ENCODE results near the gene CMBL. TPM values are rescaled to one million over a fixed set of nuclear protein-coding genes. Genes with fewer than 3 reads are reported as not detected.

The CMBL gene
- total RNA-seq, 1 donor from 2014 or later: 32.9 TPM

DNA sequence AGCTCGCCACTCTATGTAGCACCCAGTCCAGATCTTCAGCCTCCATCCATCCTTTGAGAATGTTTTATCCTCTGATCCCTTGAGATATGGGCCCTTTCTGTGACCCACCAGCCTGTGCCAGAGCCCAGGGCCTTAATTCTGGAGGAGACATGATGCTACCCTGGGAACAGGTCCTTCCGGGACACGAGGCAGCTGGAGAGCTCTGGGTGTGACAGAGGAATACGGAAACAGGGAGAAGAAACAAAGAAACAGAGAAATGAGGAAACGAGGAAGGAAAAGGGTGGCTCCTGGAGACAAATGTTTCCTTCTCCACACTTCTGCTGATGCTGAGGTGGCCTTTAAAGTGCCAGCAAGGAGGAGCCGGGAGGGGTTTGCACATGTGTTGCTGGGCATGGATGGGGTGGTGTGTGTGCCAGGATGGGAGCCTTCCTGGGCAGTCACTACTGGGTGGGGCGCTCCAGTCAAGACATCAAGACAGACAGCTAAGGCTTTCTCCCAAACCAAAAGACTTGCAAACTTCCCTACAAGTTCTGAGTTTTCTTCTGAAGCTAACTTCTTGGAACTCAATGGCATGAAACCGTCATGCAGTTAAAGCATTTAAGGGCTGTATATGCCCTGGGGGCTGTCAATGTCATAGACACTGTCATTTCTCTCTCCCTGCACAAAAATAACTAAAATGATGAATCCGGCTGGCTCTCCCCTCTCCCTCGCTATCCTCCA lies 23.0 kb upstream of the CMBL start:
- Mint-ChIP-seq H3K9me3 (no peaks in the 10 kb centered on the region), H3K4me3 (peak overlapping the region; percentile 7), H3K4me1 (ENCODE audit: unreplicated experiment) (peaks cover 35% of the 10 kb centered on the region), H3K27ac (no peak overlapping the region), H3K36me3 (no peaks in the 10 kb centered on the region), H3K27me3 (peaks cover 59% of the 10 kb centered on the region)
- peak; percentile 36 for DNase-seq (ENCODE audit: extremely low spot score, unreplicated experiment)
- TF ChIP-seq CTCF (conservative IDR thresholded peaks at IDR 0.05): no peak

GRCh38 chr5:10329820-10330481 lies 22.2 kb upstream of the CMBL start:
- peak overlapping the region; percentile 25 for H3K4me3 Mint-ChIP-seq
- no peaks in the 10 kb centered on the region for H3K36me3 Mint-ChIP-seq
- H3K27ac Mint-ChIP-seq: no peak overlapping the region
- peaks cover 35% of the 10 kb centered on the region for H3K4me1 Mint-ChIP-seq (ENCODE audit: unreplicated experiment)
- peaks cover 52% of the 10 kb centered on the region for H3K27me3 Mint-ChIP-seq
- DNase-seq (ENCODE audit: extremely low spot score, unreplicated experiment): no peak
- H3K9me3 Mint-ChIP-seq: no peaks in the 10 kb centered on the region
- TF ChIP-seq CTCF (conservative IDR thresholded peaks at IDR 0.05): no peak

GRCh38 chr5:10329446-10329819 lies 21.7 kb upstream of the CMBL start:
- no peak for DNase-seq (ENCODE audit: extremely low spot score, unreplicated experiment)
- Mint-ChIP-seq H3K36me3 (no peaks in the 10 kb centered on the region), H3K9me3 (no peaks in the 10 kb centered on the region), H3K27ac (no peak overlapping the region), H3K4me3 (peak overlapping the region; percentile 29), H3K4me1 (ENCODE audit: unreplicated experiment) (peaks cover 35% of the 10 kb centered on the region), H3K27me3 (peaks cover 46% of the 10 kb centered on the region)
- TF ChIP-seq CTCF (conservative IDR thresholded peaks at IDR 0.05): no peak

DNA sequence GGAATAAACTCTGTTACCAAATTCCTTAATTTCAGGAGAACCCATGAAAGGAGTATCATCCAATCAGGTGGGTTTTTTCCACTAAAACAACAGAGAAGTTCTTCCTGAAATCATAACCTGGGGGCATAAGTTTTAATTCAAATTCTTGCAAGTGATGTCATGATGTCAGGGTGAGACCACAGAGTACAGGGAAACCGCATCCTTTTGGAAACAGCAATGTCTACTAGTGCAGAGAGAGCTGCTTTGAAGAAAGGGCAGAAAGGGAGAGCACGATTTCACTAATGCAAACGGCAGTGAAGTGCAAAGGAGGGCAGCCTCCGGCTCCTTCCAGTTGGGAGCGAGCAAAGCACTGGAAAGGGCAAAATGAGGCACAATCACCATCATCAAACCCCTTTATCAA lies 20.6 kb upstream of the CMBL start:
- H3K4me1 Mint-ChIP-seq (ENCODE audit: unreplicated experiment): peaks cover 41% of the 10 kb centered on the region
- no peak for DNase-seq (ENCODE audit: extremely low spot score, unreplicated experiment)
- no peak overlapping the region for H3K4me3 Mint-ChIP-seq
- H3K27me3 Mint-ChIP-seq: peaks cover 40% of the 10 kb centered on the region
- TF ChIP-seq CTCF (conservative IDR thresholded peaks at IDR 0.05): no peak
- no peaks in the 10 kb centered on the region for H3K9me3 Mint-ChIP-seq
- H3K27ac Mint-ChIP-seq: no peak overlapping the region
- no peaks in the 10 kb centered on the region for H3K36me3 Mint-ChIP-seq

DNA sequence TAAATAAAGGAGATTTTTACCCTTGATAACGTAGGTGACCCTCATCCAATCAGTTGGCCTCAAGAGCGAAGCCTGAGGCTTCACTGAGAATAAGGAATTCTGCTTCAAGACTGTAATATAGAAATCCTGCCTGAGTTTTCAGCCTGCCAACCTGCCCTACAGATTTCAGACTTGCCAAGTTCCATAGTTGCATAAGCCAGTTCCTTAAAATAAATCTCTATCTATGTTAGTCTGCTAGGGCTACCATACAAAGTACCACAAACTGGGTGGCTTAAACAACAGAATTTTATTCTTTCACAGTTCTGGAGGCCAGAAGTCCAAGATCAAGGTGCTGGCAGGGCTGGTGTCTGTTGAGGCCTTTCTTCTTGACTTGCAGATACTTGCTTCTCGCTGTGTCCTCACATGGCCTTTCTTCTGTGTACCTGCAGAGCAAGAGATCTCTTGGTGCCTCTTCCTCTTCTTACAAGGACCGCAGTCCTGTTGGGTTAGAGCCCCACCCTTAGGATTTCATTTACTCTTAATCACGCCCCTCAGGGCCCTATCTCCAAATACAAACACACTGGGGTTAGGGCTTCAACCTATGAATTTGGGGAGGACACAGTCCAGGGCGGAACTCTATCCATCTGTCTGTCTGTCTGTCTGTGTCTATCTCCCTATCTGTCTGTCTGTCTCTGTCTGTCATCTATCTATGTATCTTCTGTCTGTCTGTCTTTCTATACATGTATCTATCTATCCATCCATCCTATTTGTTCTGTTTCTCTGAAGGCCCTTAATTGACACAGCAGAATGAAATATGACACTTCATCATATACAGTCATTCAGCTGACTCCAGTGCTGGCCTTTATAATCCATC lies 17.0 kb upstream of the CMBL start:
- H3K4me1 Mint-ChIP-seq (ENCODE audit: unreplicated experiment): peaks cover 16% of the 10 kb centered on the region
- DNase-seq (ENCODE audit: extremely low spot score, unreplicated experiment): no peak
- peaks cover 4% of the 10 kb centered on the region for H3K27me3 Mint-ChIP-seq
- H3K27ac Mint-ChIP-seq: no peak overlapping the region
- no peaks in the 10 kb centered on the region for H3K36me3 Mint-ChIP-seq
- no peak for TF ChIP-seq CTCF (conservative IDR thresholded peaks at IDR 0.05)
- H3K4me3 Mint-ChIP-seq: no peak overlapping the region
- H3K9me3 Mint-ChIP-seq: no peaks in the 10 kb centered on the region
